H1 (cell line): ENCODE measurements around the gene GMCL1. TPM values are rescaled to one million over a fixed set of nuclear protein-coding genes. Genes with fewer than 3 reads are reported as not detected.

Experiments used
- BACH1 ChIP-seq: IDR thresholded peaks from 2 replicates; pipeline ENCODE4 v1.6.1; 2012; ENCODE audit warnings: low read length, improper control_type of control experiment
- CBX5 ChIP-seq: fragments of 300-800, 300-1000 bp; sonication (generic); IDR thresholded peaks from 2 replicates; pipeline ENCODE4 v1.7.1; 2016; ENCODE audit warnings: antibody characterized with exemption, low read length, low read depth
- FOSL1 ChIP-seq: IDR thresholded peaks from 2 replicates; pipeline ENCODE4 v1.6.1; 2011; ENCODE audit warnings: mild to moderate bottlenecking, low read depth, low read length, moderate library complexity; ENCODE audit not compliant: insufficient read depth
- POU5F1 ChIP-seq: IDR thresholded peaks from 2 replicates; pipeline ENCODE4 v1.6.1; 2011; ENCODE audit warnings: low read depth, mild to moderate bottlenecking, low read length, moderate library complexity
- SP2 ChIP-seq: IDR thresholded peaks from 2 replicates; pipeline ENCODE4 v1.6.1; 2012; ENCODE audit warnings: mild to moderate bottlenecking, low read length, inconsistent platforms
- SUZ12 ChIP-seq: fragments of 200-600 bp; sonication (generic); IDR thresholded peaks from 2 replicates; pipeline ENCODE4 v1.6.1; 2012; ENCODE audit warnings: mild to moderate bottlenecking, inconsistent platforms, low read length, moderate library complexity, mixed read lengths
- TAF7 ChIP-seq: optimal IDR thresholded peaks from 2 replicates; pipeline ENCODE3; 2011; ENCODE audit warnings: low read depth, mild to moderate bottlenecking, inconsistent platforms, low read length, moderate library complexity, borderline replicate concordance
- polyA plus RNA-seq, 7 experiments: library from polyadenylated mRNA; depleted of rRNA in 3 of 7; stranded (reverse) in 5 of 7; unstranded in 2 of 7; fragments of >200 nt in 5 of 7; fragments of 200-250 nt in 2 of 7; gene quantifications; 1 replicate in 5 of 7; 2 replicates in 1 of 7; 4 replicates in 1 of 7; pipeline versions ENCODE4 v1.2.1 to v1.2.3, GENCODE V29; 2011 to 2013; ENCODE audit warnings: missing spikeins in 2 of 7, mixed read lengths in 2 of 7
- total RNA-seq: library from RNA; stranded (reverse); fragmentation: NEBNext Ultra II Directional; extraction: Animal tissue kit (Norgen Biotek cat#: 25700); gene quantifications from 2 replicates; pipeline ENCODE4 v1.2.1, GENCODE V29; 2021
- TF ChIP-seq, protein P1 (sequence below): IDR thresholded peaks from 2 replicates; pipeline ENCODE4 v1.6.1; 2012; ENCODE audit warnings: inconsistent platforms

Gene GMCL1
- total and polyA plus RNA-seq, 2 of the 8 experiments (the other 6 are each of a cell fraction or from before 2014, with no cell fraction given), result 6.5 to 21.9 TPM

DNA sequence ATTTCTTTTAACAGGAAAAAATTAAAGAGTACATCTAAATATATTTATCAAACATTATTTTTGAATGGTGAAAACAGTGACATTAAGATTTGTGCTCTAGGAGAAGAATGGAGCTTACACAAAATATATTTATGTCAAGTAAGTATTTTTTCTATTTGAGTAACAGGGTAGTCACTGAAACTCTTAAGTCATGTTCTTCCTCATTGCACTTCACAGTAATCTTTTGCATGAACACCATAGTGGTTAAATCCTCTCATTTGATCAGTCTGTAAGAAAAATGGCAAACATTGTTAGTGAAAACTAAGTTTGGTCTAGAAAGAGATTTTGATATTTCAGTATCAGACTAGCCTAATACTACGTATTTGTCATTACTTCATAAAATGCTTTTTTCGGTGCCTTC lies 8.1 kb downstream of the GMCL1 start (continued):
- TF ChIP-seq, protein P1, sequence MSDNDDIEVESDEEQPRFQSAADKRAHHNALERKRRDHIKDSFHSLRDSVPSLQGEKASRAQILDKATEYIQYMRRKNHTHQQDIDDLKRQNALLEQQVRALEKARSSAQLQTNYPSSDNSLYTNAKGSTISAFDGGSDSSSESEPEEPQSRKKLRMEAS, result no peak
- TF ChIP-seq POU5F1 (no peak), TAF7 (no peak), BACH1 (no peak), CBX5 (no peak), SUZ12 (no peak), FOSL1 (no peak), SP2 (no peak)
